ENCODE results near the gene KRTAP5-7.

KRTAP5-7 gene

GRCh38 chr11:71543866-71544265 lies 16.8 kb downstream of the KRTAP5-7 start:
- Histone ChIP-seq H3K4me1 (ENCODE audit: insufficient read depth, low read length, poor library complexity, severe bottlenecking) (no peaks in the 10 kb centered on the region), H3F3A (ENCODE audit: low read depth) (no peaks in the 10 kb centered on the region), H3K4me3 (ENCODE audit: low read length, poor library complexity, severe bottlenecking) (no peak overlapping the region), H3K4me2 (ENCODE audit: low read depth, low read length, poor library complexity, severe bottlenecking) (no peak overlapping the region), H3K9me3 (ENCODE audit: insufficient read depth, low read depth, low read length) (peaks cover 7% of the 10 kb centered on the region; the same call in 1 of the 2 replicates), H4K20me1 (ENCODE audit: insufficient read depth, low read length, poor library complexity, severe bottlenecking) (no peaks in the 10 kb centered on the region), H2AFZ (ENCODE audit: low read length) (no peak overlapping the region), H3K9ac (ENCODE audit: low read depth, low read length, poor library complexity, severe bottlenecking) (no peak overlapping the region), H3K79me2 (ENCODE audit: insufficient read depth, low read length) (no peaks in the 10 kb centered on the region), H3K27me3 (ENCODE audit: insufficient read depth, low read length, poor library complexity, severe bottlenecking) (no peaks in the 10 kb centered on the region), H3K9me2 (replicated peaks; ENCODE audit: low read depth, low read length) (no peaks in the 10 kb centered on the region), H3K36me3 (ENCODE audit: insufficient read depth, low read length) (no peaks in the 10 kb centered on the region)
- TF ChIP-seq, protein P1, sequence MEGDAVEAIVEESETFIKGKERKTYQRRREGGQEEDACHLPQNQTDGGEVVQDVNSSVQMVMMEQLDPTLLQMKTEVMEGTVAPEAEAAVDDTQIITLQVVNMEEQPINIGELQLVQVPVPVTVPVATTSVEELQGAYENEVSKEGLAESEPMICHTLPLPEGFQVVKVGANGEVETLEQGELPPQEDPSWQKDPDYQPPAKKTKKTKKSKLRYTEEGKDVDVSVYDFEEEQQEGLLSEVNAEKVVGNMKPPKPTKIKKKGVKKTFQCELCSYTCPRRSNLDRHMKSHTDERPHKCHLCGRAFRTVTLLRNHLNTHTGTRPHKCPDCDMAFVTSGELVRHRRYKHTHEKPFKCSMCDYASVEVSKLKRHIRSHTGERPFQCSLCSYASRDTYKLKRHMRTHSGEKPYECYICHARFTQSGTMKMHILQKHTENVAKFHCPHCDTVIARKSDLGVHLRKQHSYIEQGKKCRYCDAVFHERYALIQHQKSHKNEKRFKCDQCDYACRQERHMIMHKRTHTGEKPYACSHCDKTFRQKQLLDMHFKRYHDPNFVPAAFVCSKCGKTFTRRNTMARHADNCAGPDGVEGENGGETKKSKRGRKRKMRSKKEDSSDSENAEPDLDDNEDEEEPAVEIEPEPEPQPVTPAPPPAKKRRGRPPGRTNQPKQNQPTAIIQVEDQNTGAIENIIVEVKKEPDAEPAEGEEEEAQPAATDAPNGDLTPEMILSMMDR (conservative IDR thresholded peaks at IDR 0.05; ENCODE audit: low read length) = no peak
- no peak for TF ChIP-seq EZH2phosphoT487 (IDR thresholded peaks at IDR 0.05; ENCODE audit: borderline replicate concordance)

- Histone ChIP-seq H3K27me3 (ENCODE audit: insufficient read depth, low read length, poor library complexity, severe bottlenecking) (no peaks in the 10 kb centered on the region), H3F3A (ENCODE audit: low read depth) (no peaks in the 10 kb centered on the region), H3K79me2 (ENCODE audit: insufficient read depth, low read length) (no peaks in the 10 kb centered on the region), H3K4me2 (ENCODE audit: low read depth, low read length, poor library complexity, severe bottlenecking) (no peak overlapping the region), H3K9me2 (replicated peaks; ENCODE audit: low read depth, low read length) (no peaks in the 10 kb centered on the region), H3K9me3 (ENCODE audit: insufficient read depth, low read depth, low read length) (peaks cover 7% of the 10 kb centered on the region; the same call in 1 of the 2 replicates), H2AFZ (ENCODE audit: low read length) (no peak overlapping the region), H3K4me3 (ENCODE audit: low read length, poor library complexity, severe bottlenecking) (no peak overlapping the region), H3K4me1 (ENCODE audit: insufficient read depth, low read length, poor library complexity, severe bottlenecking) (no peaks in the 10 kb centered on the region), H4K20me1 (ENCODE audit: insufficient read depth, low read length, poor library complexity, severe bottlenecking) (no peaks in the 10 kb centered on the region), H3K36me3 (ENCODE audit: insufficient read depth, low read length) (no peaks in the 10 kb centered on the region), H3K9ac (ENCODE audit: low read depth, low read length, poor library complexity, severe bottlenecking) (no peak overlapping the region)
- TF ChIP-seq, protein P1 (conservative IDR thresholded peaks at IDR 0.05; ENCODE audit: low read length) = no peak
- TF ChIP-seq EZH2phosphoT487 (IDR thresholded peaks at IDR 0.05; ENCODE audit: borderline replicate concordance) = no peak
Observed at GRCh38 chr11:71544525-71545214, 17.6 kb downstream of the KRTAP5-7 start.

- Histone ChIP-seq H3K9ac (ENCODE audit: low read depth, low read length, poor library complexity, severe bottlenecking) (no peak overlapping the region), H3K9me2 (replicated peaks; ENCODE audit: low read depth, low read length) (no peaks in the 10 kb centered on the region), H3F3A (ENCODE audit: low read depth) (no peaks in the 10 kb centered on the region), H4K20me1 (ENCODE audit: insufficient read depth, low read length, poor library complexity, severe bottlenecking) (no peaks in the 10 kb centered on the region), H3K4me2 (ENCODE audit: low read depth, low read length, poor library complexity, severe bottlenecking) (no peak overlapping the region), H2AFZ (ENCODE audit: low read length) (no peak overlapping the region), H3K36me3 (ENCODE audit: insufficient read depth, low read length) (no peaks in the 10 kb centered on the region), H3K79me2 (ENCODE audit: insufficient read depth, low read length) (no peaks in the 10 kb centered on the region), H3K27me3 (ENCODE audit: insufficient read depth, low read length, poor library complexity, severe bottlenecking) (no peaks in the 10 kb centered on the region), H3K4me3 (ENCODE audit: low read length, poor library complexity, severe bottlenecking) (no peak overlapping the region), H3K4me1 (ENCODE audit: insufficient read depth, low read length, poor library complexity, severe bottlenecking) (no peaks in the 10 kb centered on the region), H3K9me3 (ENCODE audit: insufficient read depth, low read depth, low read length) (peaks cover 6% of the 10 kb centered on the region; the same call in 1 of the 2 replicates)
- TF ChIP-seq, protein P1 (conservative IDR thresholded peaks at IDR 0.05; ENCODE audit: low read length) = no peak
- TF ChIP-seq EZH2phosphoT487 (IDR thresholded peaks at IDR 0.05; ENCODE audit: borderline replicate concordance) = no peak
Observed at GRCh38 chr11:71545405-71545966, 18.4 kb downstream of the KRTAP5-7 start.
